ENCODE results near the gene PKP1. TPM values are rescaled to one million over a fixed set of nuclear protein-coding genes. Genes with fewer than 3 reads are reported as not detected.

PKP1 gene
- total and polyA plus RNA-seq, 10 of the 15 experiments (the other 5 are each of a cell fraction or from before 2014, with no cell fraction given): 0.03 TPM; not detected in 9

DNA sequence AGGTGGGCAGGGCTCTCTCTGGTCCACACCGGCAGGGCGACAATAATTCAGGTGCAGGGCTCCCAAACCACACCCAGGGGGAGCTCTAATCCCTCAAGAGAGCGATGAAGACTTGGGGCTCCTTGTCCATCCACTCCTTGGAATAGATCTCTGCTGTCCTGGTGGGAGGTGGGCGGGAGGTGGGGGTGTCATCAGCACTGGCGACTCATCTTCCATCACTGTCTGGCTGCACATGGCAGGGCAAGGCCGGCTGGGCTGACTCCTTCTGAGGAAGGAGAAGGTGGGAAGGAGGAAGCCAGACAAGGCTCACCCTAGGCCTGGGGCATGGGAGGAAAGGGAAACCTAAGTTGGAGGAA lies 64.9 kb downstream of the PKP1 start:
- WGBS (ENCODE audit: insufficient coverage, insufficient replicate concordance, low lambda C conversion rate, missing lambda C conversion rate): 1% methylated on average over 6 of the region's 6 CpGs
- in situ Hi-C loops (cut with MboI): no loop called here
- peak; percentile 89 for ATAC-seq
- Histone ChIP-seq H3K79me2 (ENCODE audit: control insufficient read depth, insufficient read depth, low read length) (no peaks in the 10 kb centered on the region), H3K36me3 (ENCODE audit: control insufficient read depth in 2 of 2, insufficient read depth in 2 of 2, low read length in 1 of 2) (no peaks in the 10 kb centered on the region), H2AFZ (ENCODE audit: control insufficient read depth, low read depth, low read length) (no peak overlapping the region), H3K4me1 (ENCODE audit: control insufficient read depth, insufficient read depth, low read length) (no peaks in the 10 kb centered on the region), H3K4me2 (ENCODE audit: control insufficient read depth, insufficient read depth) (no peak overlapping the region), H4K20me1 (ENCODE audit: control insufficient read depth, insufficient read depth) (no peaks in the 10 kb centered on the region), H3K9me3 (replicated peaks; ENCODE audit: control insufficient read depth, insufficient read depth, low read length) (no peaks in the 10 kb centered on the region), H3K9ac (ENCODE audit: control insufficient read depth, insufficient read depth, low read length) (no peak overlapping the region), H3K27ac (ENCODE audit: control insufficient read depth, insufficient read depth) (no peak overlapping the region), H3K27me3 (replicated peaks in 1 of 2; ENCODE audit: control insufficient read depth in 2 of 2, insufficient read depth in 2 of 2, low read length in 1 of 2) (peaks cover 0 to 3% of the 10 kb centered on the region in 2 experiments; a peak in 2 of 4 replicates), H3K4me3 (no peak overlapping the region)
- SMC1A ChIA-PET (ENCODE audit: uncharacterized antibody, unreplicated experiment): interaction anchor here (1.4 to 2.6 kb wide), 5 partner anchors 12 to 164 kb away, joined by 3 to 11 read pairs (median 6); no protein-coding TSS in a partner anchor
- no peak for DNase-seq (ENCODE audit: low read depth, low spot score)
- TF ChIP-seq, protein P1, sequence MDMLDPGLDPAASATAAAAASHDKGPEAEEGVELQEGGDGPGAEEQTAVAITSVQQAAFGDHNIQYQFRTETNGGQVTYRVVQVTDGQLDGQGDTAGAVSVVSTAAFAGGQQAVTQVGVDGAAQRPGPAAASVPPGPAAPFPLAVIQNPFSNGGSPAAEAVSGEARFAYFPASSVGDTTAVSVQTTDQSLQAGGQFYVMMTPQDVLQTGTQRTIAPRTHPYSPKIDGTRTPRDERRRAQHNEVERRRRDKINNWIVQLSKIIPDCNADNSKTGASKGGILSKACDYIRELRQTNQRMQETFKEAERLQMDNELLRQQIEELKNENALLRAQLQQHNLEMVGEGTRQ (IDR thresholded peaks at IDR 0.05; ENCODE audit: borderline replicate concordance, low read depth, low read length): no peak
- no peak for TF ChIP-seq SPI1 (IDR thresholded peaks at IDR 0.05; ENCODE audit: borderline replicate concordance, insufficient read depth, low read depth, low read length)
- TF ChIP-seq, protein P2, sequence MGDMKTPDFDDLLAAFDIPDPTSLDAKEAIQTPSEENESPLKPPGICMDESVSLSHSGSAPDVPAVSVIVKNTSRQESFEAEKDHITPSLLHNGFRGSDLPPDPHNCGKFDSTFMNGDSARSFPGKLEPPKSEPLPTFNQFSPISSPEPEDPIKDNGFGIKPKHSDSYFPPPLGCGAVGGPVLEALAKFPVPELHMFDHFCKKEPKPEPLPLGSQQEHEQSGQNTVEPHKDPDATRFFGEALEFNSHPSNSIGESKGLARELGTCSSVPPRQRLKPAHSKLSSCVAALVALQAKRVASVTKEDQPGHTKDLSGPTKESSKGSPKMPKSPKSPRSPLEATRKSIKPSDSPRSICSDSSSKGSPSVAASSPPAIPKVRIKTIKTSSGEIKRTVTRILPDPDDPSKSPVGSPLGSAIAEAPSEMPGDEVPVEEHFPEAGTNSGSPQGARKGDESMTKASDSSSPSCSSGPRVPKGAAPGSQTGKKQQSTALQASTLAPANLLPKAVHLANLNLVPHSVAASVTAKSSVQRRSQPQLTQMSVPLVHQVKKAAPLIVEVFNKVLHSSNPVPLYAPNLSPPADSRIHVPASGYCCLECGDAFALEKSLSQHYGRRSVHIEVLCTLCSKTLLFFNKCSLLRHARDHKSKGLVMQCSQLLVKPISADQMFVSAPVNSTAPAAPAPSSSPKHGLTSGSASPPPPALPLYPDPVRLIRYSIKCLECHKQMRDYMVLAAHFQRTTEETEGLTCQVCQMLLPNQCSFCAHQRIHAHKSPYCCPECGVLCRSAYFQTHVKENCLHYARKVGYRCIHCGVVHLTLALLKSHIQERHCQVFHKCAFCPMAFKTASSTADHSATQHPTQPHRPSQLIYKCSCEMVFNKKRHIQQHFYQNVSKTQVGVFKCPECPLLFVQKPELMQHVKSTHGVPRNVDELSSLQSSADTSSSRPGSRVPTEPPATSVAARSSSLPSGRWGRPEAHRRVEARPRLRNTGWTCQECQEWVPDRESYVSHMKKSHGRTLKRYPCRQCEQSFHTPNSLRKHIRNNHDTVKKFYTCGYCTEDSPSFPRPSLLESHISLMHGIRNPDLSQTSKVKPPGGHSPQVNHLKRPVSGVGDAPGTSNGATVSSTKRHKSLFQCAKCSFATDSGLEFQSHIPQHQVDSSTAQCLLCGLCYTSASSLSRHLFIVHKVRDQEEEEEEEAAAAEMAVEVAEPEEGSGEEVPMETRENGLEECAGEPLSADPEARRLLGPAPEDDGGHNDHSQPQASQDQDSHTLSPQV (IDR thresholded peaks at IDR 0.05): no peak
- no peak for TF ChIP-seq RBBP5 (conservative IDR thresholded peaks at IDR 0.05)
- no peak for TF ChIP-seq MYB (IDR thresholded peaks at IDR 0.05; ENCODE audit: borderline replicate concordance, low read depth, low read length)
- TF ChIP-seq SRF (IDR thresholded peaks at IDR 0.05; ENCODE audit: low read depth in 2 of 2, low read length in 2 of 2): no peak
- peak; percentile 55 for TF ChIP-seq SMC3 (IDR thresholded peaks at IDR 0.05; ENCODE audit: borderline replicate concordance, low read length)
- TF ChIP-seq, protein P3, sequence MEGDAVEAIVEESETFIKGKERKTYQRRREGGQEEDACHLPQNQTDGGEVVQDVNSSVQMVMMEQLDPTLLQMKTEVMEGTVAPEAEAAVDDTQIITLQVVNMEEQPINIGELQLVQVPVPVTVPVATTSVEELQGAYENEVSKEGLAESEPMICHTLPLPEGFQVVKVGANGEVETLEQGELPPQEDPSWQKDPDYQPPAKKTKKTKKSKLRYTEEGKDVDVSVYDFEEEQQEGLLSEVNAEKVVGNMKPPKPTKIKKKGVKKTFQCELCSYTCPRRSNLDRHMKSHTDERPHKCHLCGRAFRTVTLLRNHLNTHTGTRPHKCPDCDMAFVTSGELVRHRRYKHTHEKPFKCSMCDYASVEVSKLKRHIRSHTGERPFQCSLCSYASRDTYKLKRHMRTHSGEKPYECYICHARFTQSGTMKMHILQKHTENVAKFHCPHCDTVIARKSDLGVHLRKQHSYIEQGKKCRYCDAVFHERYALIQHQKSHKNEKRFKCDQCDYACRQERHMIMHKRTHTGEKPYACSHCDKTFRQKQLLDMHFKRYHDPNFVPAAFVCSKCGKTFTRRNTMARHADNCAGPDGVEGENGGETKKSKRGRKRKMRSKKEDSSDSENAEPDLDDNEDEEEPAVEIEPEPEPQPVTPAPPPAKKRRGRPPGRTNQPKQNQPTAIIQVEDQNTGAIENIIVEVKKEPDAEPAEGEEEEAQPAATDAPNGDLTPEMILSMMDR (IDR thresholded peaks at IDR 0.05 in 2 of 3, conservative IDR thresholded peaks at IDR 0.05 in 1 of 3; ENCODE audit: control insufficient read depth in 2 of 3, extremely low read depth in 1 of 3, insufficient read depth in 1 of 3, low read depth in 3 of 3, low read length in 3 of 3): peak; percentile 72 to 78 (median 74)
- no peak for TF ChIP-seq ZNF207 (IDR thresholded peaks at IDR 0.05; ENCODE audit: borderline replicate concordance)
- TF ChIP-seq RELA (IDR thresholded peaks at IDR 0.05; ENCODE audit: borderline replicate concordance, partially characterized antibody): no peak
- TF ChIP-seq POU2F2 (IDR thresholded peaks at IDR 0.05; ENCODE audit: borderline replicate concordance, low read depth, low read length): no peak
- TF ChIP-seq RAD21 (IDR thresholded peaks at IDR 0.05; ENCODE audit: insufficient read depth, low read depth, low read length): peak; percentile 58
- TF ChIP-seq TCF12 (IDR thresholded peaks at IDR 0.05; ENCODE audit: low read depth, low read length): no peak
- TF ChIP-seq CHD4 (IDR thresholded peaks at IDR 0.05): no peak
- peak; percentile 45; the same call in 1 of the 2 replicates for TF ChIP-seq RUNX3 (IDR thresholded peaks at IDR 0.05; ENCODE audit: low read length)
- TF ChIP-seq PAX8 (IDR thresholded peaks at IDR 0.05): no peak
- no peak for TF ChIP-seq KDM1A (IDR thresholded peaks at IDR 0.05; ENCODE audit: borderline replicate concordance)
- TF ChIP-seq EP300 (IDR thresholded peaks at IDR 0.05; ENCODE audit: borderline replicate concordance in 1 of 2, control insufficient read depth in 1 of 2, low read depth in 2 of 2, low read length in 2 of 2): no peak
- CTCF ChIA-PET: interaction anchor here (0.7 to 4.8 kb wide), 17 partner anchors 11 to 376 kb away, joined by 3 to 46 read pairs (median 7); no protein-coding TSS in a partner anchor
- no TSS peak for BruUV-seq (replicated peaks)
- RAD21 ChIA-PET (ENCODE audit: unreplicated experiment): interaction anchor here (1.0 to 4.4 kb wide), 5 partner anchors 10 to 164 kb away, joined by 3 to 19 read pairs (median 8); no protein-coding TSS in a partner anchor
- intact Hi-C loops (cut with micrococcal nuclease; ENCODE audit: unreplicated experiment): loop anchor here (1.0 to 5.0 kb wide), 2 partner anchors 60 to 96 kb away; no protein-coding TSS in a partner anchor
- no peak for FAIRE-seq
- POLR2A ChIA-PET: no interaction called here
